GM12801 (cell line): ENCODE results near the gene CDH12.

Experiments
- CTCF ChIP-seq: IDR thresholded peaks from one replicate; pipeline ENCODE4 v1.5.1; 2011; ENCODE audit warnings: control low read depth; ENCODE audit not compliant: insufficient read length; ENCODE audit errors: extremely low read depth

CDH12 gene

GRCh38 chr5:22390888-22391287 lies 462.3 kb downstream of the CDH12 start:
- no peak for TF ChIP-seq CTCF

- no peak for TF ChIP-seq CTCF
Measured at GRCh38 chr5:22372826-22373660, 480.1 kb downstream of the CDH12 start.

GRCh38 chr5:22372376-22372775 lies 480.8 kb downstream of the CDH12 start:
- no peak for TF ChIP-seq CTCF

GRCh38 chr5:22354956-22355355 lies 498.2 kb downstream of the CDH12 start:
- no peak for TF ChIP-seq CTCF

GRCh38 chr5:22352493-22352892 lies 500.7 kb downstream of the CDH12 start:
- no peak for TF ChIP-seq CTCF

GRCh38 chr5:22351178-22351577 lies 502.0 kb downstream of the CDH12 start:
- TF ChIP-seq CTCF: no peak

- TF ChIP-seq CTCF: no peak
Measured at GRCh38 chr5:22348027-22348426, 505.1 kb downstream of the CDH12 start.

- TF ChIP-seq CTCF: no peak
Measured at GRCh38 chr5:22344000-22344399, 509.1 kb downstream of the CDH12 start.
